Mucosa of stomach (tissue), 1 donor: ENCODE measurements around the gene POU2F3.

Experiments used
- H3K27me3 ChIP-seq: one replicate; pipeline ENCODE4 v1.7.0; 2013; ENCODE audit warnings: mild to moderate bottlenecking, low read length; ENCODE audit not compliant: control insufficient read depth, insufficient read depth
- H3K36me3 ChIP-seq: one replicate; pipeline ENCODE4 v1.7.0; 2013; ENCODE audit warnings: low read length; ENCODE audit not compliant: control insufficient read depth, insufficient read depth
- H3K4me1 ChIP-seq: one replicate; pipeline ENCODE4 v1.7.0; 2013; ENCODE audit warnings: mild to moderate bottlenecking, low read length; ENCODE audit not compliant: control insufficient read depth, insufficient read depth
- H3K4me3 ChIP-seq: one replicate; pipeline ENCODE4 v1.7.0; 2013; ENCODE audit warnings: low read length
- H3K9ac ChIP-seq: one replicate; pipeline ENCODE4 v1.7.0; 2013; ENCODE audit warnings: mild to moderate bottlenecking, low read length, moderate library complexity
- H3K9me3 ChIP-seq: one replicate; pipeline ENCODE4 v1.7.0; 2013; ENCODE audit warnings: mild to moderate bottlenecking, low read length, moderate library complexity; ENCODE audit not compliant: control insufficient read depth
- donor health status: Pancreatic carcinoma.

The POU2F3 gene

GRCh38 chr11:120200677-120201076, 39.3 kb upstream of the POU2F3 start:
- H3K36me3 ChIP-seq, result no peaks in the 10 kb centered on the region
- H3K27me3 ChIP-seq, result peaks cover 5% of the 10 kb centered on the region
- H3K9ac ChIP-seq, result no peak overlapping the region
- H3K9me3 ChIP-seq, result no peaks in the 10 kb centered on the region
- no peak overlapping the region for H3K4me3 ChIP-seq
- H3K4me1 ChIP-seq, result no peaks in the 10 kb centered on the region

- no peaks in the 10 kb centered on the region for H3K9me3 ChIP-seq
- H3K27me3 ChIP-seq, result peaks cover 5% of the 10 kb centered on the region
- no peak overlapping the region for H3K9ac ChIP-seq
- no peaks in the 10 kb centered on the region for H3K4me1 ChIP-seq
- H3K36me3 ChIP-seq, result no peaks in the 10 kb centered on the region
- H3K4me3 ChIP-seq, result no peak overlapping the region
Measured at GRCh38 chr11:120201653-120202052, 38.3 kb upstream of the POU2F3 start.

GRCh38 chr11:120203626-120204025, 36.3 kb upstream of the POU2F3 start:
- Histone ChIP-seq H3K4me3 (no peak overlapping the region), H3K27me3 (no peaks in the 10 kb centered on the region), H3K9ac (no peak overlapping the region), H3K4me1 (peaks cover under 1% of the 10 kb centered on the region), H3K9me3 (no peaks in the 10 kb centered on the region), H3K36me3 (no peaks in the 10 kb centered on the region)

- H3K9me3 ChIP-seq, result no peaks in the 10 kb centered on the region
- H3K36me3 ChIP-seq, result no peaks in the 10 kb centered on the region
- no peaks in the 10 kb centered on the region for H3K27me3 ChIP-seq
- no peak overlapping the region for H3K9ac ChIP-seq
- no peak overlapping the region for H3K4me3 ChIP-seq
- peaks cover 14% of the 10 kb centered on the region for H3K4me1 ChIP-seq
Measured at GRCh38 chr11:120205596-120206161, 34.3 kb upstream of the POU2F3 start.

- H3K9ac ChIP-seq, result no peak overlapping the region
- H3K4me1 ChIP-seq, result peaks cover 21% of the 10 kb centered on the region
Measured at GRCh38 chr11:120207512-120207911, 32.4 kb upstream of the POU2F3 start.

GRCh38 chr11:120208001-120208441, 31.9 kb upstream of the POU2F3 start:
- H3K9me3 ChIP-seq, result no peaks in the 10 kb centered on the region
- no peaks in the 10 kb centered on the region for H3K36me3 ChIP-seq
- no peak overlapping the region for H3K4me3 ChIP-seq
- H3K27me3 ChIP-seq, result no peaks in the 10 kb centered on the region
- H3K9ac ChIP-seq, result no peak overlapping the region
- peaks cover 26% of the 10 kb centered on the region for H3K4me1 ChIP-seq

More at GRCh38 chr11:120207512-120207911, 32.4 kb upstream of the POU2F3 start:
- Histone ChIP-seq H3K9me3 (no peaks in the 10 kb centered on the region), H3K27me3 (no peaks in the 10 kb centered on the region), H3K4me3 (no peak overlapping the region), H3K36me3 (no peaks in the 10 kb centered on the region)

GRCh38 chr11:120208777-120209176, 31.2 kb upstream of the POU2F3 start:
- Histone ChIP-seq H3K36me3 (no peaks in the 10 kb centered on the region), H3K4me3 (no peak overlapping the region), H3K9me3 (no peaks in the 10 kb centered on the region), H3K27me3 (no peaks in the 10 kb centered on the region), H3K9ac (no peak overlapping the region), H3K4me1 (peaks cover 30% of the 10 kb centered on the region)

GRCh38 chr11:120209746-120210625, 30.0 kb upstream of the POU2F3 start:
- Histone ChIP-seq H3K4me3 (peak overlapping the region; percentile 44), H3K9ac (peak overlapping the region; percentile 80), H3K27me3 (no peaks in the 10 kb centered on the region), H3K36me3 (no peaks in the 10 kb centered on the region), H3K4me1 (peaks cover 30% of the 10 kb centered on the region), H3K9me3 (no peaks in the 10 kb centered on the region)

GRCh38 chr11:120210626-120211521, 29.1 kb upstream of the POU2F3 start, which contains the start of gene OAF:
Gene OAF, plus strand, starts transcription at chr11:120211032. Its CDS starts 248 bp downstream, at chr11:120211280.
- H3K4me1 ChIP-seq, result peaks cover 38% of the 10 kb centered on the region

GRCh38 chr11:120211522-120212258, 28.2 kb upstream of the POU2F3 start:
- H3K4me3 ChIP-seq, result peak overlapping the region; percentile 53
- peak overlapping the region; percentile 84 for H3K9ac ChIP-seq
- no peaks in the 10 kb centered on the region for H3K36me3 ChIP-seq
- no peaks in the 10 kb centered on the region for H3K27me3 ChIP-seq
- H3K9me3 ChIP-seq, result no peaks in the 10 kb centered on the region
- H3K4me1 ChIP-seq, result peaks cover 39% of the 10 kb centered on the region

More at GRCh38 chr11:120210626-120211521, 29.1 kb upstream of the POU2F3 start, which contains the start of gene OAF:
- H3K4me3 ChIP-seq, result peak within 1 kb of the TSS; percentile 53
- H3K27me3 ChIP-seq, result no peaks in the 10 kb centered on the region
- H3K36me3 ChIP-seq, result no peaks in the 10 kb centered on the region
- H3K9ac ChIP-seq, result peak within 1 kb of the TSS; percentile 84
- H3K9me3 ChIP-seq, result no peaks in the 10 kb centered on the region

- Histone ChIP-seq H3K36me3 (no peaks in the 10 kb centered on the region), H3K9me3 (no peaks in the 10 kb centered on the region), H3K9ac (peak overlapping the region; percentile 37), H3K4me1 (peaks cover 39% of the 10 kb centered on the region), H3K4me3 (peak overlapping the region; percentile 18), H3K27me3 (no peaks in the 10 kb centered on the region)
Measured at GRCh38 chr11:120212259-120212878, 27.6 kb upstream of the POU2F3 start.
